GM11168 (cell line): ENCODE data around the gene GTPBP4.

Experiments used
- in situ Hi-C: fragments of 300-500 bp; cut with MboI; formaldehyde crosslinking; loops from one replicate; pipeline ENCODE4 v1.12.0; 2022; ENCODE audit warnings: low sequenced_read_pairs; ENCODE audit not compliant: unreplicated experiment

The GTPBP4 gene

DNA sequence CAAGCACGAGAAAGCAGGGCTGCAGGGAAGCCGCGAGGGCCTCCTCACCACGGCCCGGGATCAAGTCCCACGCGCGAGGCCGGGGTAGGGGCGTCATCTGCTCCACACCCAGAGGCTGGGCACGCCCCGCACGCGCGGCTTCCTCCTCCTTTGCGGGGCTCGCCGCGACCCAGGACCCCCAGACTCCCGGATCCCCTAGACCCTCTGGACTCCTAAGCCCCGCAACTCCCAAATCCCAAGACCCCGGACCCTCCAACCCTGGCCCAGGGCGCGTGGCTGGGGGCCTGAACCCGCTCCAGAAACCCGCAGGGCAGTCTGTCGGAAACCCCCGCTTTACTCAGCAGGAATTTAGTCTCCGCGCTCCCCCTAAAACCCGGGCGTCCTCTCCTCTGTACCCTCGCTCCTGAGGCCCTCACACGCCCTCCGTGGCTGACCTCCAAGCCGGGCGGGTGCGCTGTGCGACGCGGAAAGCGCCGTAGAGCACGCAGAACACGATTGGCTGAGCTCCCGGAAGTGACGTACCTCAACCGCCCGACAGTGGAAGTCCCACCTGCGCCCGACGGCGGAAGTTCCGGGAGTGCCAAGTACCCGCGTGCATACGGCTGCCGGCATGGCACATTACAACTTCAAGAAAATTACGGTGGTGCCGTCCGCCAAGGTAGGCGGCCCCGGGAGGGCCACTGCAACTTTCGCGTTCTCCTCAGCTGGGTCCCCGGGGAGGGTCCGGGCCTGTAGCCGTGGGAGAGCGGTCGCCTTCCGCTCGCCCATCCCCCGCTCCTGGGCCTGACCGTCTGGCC, at the start of gene GTPBP4:
Gene GTPBP4, plus strand, starts transcription at position 565 of the 797 bp plus-strand sequence. Its CDS starts 46 bp downstream, at position 611.
- in situ Hi-C loops = no loop called here

- in situ Hi-C loops = no loop called here
Measured at GRCh38 chr10:938941-939678, 49.1 kb upstream of the GTPBP4 start.

DNA sequence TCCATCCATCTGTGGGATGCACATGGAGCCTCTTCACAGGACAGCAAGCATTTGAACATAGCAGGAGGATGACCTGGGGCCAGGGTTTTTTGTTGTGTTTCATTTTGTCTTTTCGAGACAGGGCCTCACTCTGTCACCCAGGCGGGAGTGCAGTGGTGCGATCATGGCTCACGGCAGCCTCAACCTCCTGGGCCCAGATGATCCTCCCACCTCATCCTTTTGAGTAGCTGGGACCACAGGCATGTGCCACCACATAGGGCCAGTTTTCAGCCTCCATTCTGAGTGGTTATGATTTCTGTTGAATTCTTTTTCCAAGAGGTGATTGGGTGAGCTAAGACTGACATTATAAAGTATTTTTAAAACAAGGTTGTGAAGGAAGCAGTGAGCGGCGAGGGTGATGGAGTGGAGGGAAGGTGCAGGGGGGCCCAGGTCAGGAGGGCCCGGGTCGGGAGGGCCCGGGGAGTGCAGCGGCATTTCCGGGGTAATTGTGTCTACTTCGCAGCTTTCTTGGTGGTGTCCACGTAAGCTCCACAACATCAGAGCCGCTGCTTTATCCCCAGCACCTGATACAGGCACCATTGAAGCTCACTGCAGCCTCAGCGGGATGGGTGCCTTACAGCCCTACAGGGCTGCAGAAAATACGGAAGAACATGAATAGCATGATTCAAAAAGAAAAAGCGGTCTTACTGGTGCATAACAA, 44.8 kb upstream of the GTPBP4 start:
- in situ Hi-C loops = no loop called here

DNA sequence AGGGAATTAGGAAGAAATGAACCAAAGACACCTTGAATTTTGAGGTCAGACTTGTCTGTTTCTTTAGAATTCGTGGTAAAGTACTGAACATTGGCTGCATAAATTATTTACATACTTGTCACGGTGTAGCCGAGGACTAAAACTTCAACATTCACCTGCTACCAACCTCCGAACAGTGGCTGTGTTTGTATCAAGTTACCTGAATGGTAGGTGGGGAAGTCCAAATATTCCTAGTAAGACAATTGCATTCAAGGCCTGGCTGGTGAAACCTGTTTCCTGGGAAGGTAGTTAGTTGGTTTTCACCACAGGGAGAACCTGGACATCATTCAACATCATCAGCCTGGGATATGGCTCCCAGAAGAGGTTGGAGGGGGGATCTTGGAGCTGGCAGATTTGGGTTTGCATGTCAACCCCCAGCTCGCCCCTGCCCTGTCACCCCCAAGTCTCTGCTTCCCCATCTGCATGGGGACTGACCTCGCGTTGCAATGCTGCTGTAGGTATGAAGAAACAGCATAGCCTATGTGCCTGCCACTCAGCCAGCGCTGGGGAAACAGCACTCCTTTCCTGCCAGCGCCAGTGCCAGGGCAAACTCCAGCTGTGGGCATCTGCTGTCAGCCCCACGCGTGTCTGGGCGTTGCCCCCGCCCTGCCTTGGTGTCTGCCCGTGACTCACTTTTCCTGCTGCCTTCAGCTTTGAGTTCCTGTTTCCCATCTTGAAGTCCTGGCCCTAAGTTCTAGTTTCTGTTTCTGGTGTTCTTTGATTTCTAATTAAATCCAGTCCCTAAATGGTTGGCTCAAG, 44.0 kb upstream of the GTPBP4 start:
- in situ Hi-C loops = no loop called here

GRCh38 chr10:945778-946177, 42.5 kb upstream of the GTPBP4 start:
- in situ Hi-C loops = no loop called here

DNA sequence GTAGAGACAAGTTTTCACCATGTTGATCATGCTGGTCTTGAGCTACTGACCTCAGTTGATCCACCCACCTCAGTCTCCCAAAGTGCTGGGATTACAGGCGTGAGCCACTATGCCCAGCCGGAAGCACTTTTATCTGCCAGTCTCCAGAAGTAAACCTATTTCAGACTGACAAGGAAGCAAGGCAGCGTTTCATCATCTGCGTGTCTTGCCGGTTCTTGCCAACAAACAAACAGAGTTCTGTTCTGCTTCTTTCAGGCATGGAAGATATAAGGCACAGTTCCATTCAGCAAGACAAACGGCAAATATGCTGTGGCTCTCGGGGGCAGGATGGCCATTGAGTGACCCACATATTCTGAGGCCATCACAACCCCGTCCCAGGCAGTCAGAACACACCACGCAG, 41.2 kb upstream of the GTPBP4 start:
- in situ Hi-C loops = no loop called here

DNA sequence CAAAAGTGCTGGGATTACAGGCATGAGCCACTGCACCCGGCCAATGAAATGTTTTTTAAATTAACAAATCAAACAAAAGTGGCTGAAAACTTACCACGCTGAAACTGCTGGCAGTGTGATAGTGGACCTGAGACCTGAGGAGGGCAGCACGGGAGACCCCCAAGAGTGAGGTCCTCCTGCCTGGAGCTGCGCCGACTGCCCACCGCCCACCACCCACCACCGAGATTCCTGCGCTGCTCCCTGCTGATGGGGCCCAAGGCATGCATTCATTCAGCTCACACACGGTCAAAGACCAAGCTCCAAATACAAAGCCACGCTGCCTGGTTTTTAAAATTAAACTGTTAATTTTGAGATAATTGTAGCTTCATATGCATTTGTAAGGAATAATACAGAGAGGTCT, 40.4 kb upstream of the GTPBP4 start:
- in situ Hi-C loops = no loop called here

GRCh38 chr10:948347-948746, 39.9 kb upstream of the GTPBP4 start:
- in situ Hi-C loops = no loop called here

DNA sequence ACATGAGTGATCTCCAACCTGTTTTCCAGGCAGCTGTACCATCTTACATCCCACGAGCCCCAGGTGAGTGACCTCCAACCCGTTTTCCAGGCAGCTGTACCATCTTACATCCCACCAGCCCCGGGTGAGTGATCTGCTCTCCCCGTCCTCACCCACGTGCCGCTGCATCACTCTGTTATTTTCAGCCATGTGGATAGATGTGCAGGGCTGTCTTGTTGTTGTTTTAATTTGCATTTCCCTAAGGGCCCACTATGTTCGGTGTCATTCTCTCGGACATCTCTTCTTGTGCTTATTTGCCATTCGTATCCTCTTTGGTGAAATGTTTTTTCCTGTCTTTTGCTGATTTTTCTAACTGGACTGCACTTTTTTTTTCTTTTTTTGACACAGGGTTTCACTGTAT, 38.8 kb upstream of the GTPBP4 start:
- in situ Hi-C loops = no loop called here

DNA sequence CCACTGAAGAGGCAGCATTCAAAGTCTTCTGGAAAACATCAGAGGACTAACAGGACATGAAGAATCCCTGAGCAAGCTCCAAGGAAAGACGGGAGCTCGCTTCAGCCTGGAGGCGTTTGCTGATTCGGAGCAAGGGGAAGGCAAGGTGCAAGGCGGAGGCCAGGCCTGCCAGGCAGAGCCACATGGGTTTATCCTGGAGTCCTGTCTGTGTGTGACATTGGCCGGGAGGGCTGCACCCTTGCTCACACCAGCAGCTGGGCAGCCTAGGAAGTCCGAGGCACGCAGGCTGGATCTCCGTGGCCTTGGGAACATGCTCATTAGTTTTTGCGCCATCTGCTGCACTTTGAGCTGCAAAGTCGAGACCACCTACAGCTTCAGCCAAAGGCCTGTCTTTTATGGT, 34.4 kb upstream of the GTPBP4 start:
- in situ Hi-C loops = no loop called here

DNA sequence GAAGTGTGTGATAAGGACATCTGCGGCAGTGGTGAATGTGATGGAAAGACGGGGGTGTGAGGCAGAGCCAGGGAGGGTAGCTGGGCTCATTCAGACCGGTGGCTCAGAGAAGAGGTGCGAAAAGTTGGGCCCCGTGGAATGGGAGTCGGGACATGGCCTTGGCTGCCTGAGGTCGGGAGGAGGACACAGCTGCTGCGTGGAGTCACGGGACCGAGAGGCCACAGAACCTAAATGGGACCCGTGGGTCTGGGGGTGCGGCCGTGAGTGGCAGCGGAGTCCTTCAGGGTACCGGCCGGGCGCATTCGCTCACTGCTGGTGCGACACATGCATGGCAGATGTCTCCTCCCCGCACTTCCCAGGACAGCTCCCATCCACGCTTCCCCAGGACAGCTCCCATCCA, 33.8 kb upstream of the GTPBP4 start:
- in situ Hi-C loops = no loop called here

DNA sequence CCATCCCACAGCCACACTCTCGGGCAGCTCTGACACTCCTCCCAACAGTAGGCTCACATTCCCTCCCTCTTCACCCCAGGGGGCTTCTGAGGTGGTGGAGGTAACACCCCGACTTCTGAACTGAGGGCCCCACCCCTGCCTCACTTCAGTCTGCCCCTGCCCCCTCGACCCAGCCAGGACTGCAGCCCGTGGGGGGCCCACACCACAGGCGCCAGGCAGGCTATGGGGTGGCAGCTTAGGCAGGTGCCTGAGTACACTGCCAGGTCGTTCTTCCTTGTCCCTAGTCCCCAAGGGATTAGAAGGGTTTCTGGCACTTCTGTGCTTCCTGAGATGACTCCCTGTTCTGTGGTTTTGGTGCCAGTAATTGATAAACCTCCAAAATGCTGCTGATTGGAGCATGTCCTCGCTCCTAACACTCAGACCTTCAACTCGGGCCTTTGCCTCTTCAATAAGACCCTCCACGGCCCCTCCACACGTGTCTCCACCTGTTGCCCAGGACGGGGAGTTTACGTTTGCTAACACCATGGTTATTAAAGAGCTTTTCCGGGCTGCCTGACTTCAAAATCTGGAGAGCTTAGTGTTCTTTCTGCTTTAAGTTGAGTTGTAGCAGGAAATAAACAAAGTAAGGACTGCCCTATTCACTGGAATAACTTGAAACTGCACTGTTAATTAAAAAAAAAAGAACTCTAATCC, 33.0 kb upstream of the GTPBP4 start:
- in situ Hi-C loops = no loop called here

DNA sequence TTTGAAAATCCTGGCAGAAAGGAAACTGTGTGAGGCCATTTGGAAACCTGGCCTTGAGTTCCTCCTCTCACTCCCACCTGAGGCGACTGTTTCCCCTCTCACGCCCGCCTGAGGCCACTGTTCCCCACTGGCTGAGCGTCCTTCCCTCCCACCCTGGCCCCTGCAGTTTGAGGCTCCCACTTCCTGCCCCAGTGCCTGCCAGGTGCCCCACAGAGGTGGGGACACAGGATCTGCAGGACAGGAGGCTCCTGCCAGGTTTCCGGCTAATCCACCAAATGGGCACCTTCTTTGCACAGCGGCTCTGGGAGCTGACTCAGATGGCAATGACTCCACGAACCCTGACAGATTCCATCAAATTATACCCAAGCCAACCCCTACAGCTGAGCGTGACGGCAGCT, 32.4 kb upstream of the GTPBP4 start:
- in situ Hi-C loops = no loop called here

DNA sequence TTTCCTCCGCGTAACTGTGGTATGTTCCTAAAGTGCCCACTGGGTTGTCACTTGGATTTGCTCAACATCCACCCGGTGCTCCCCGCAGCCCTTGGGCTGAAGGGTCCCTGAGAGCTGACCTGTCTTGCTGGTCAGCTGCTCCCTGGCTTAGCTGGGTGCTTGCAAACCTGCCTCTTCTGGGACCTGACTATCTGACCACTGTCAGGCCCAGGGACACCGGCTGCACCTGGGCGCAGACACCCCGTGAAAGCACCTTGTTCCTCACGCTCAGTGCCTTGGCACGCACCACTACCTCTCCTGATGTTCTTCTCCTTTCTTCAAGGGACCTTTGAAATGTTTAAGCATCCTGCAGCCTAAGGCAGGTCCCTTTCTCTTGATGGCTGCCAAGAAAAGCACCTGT, 30.1 kb upstream of the GTPBP4 start:
- in situ Hi-C loops = no loop called here

DNA sequence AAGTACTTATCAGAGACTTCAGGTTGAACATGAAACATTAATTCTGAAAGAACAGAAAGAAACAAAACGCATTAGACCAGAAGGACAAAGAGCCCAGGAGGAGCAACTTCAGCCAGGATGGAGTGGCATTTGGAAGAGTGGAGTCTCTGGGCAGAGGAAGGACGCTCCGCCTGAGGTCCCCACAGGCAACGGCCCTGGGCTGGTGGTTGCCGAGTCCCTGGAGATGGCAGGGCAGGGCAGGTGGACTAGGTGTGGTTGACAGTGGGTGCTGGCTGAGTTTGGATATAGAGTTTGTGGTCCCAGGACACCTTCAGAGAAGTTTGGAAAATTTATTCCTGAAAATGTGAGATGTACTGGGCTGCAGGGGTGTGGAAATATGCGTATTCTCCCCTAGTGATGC, 29.4 kb upstream of the GTPBP4 start:
- in situ Hi-C loops = no loop called here

DNA sequence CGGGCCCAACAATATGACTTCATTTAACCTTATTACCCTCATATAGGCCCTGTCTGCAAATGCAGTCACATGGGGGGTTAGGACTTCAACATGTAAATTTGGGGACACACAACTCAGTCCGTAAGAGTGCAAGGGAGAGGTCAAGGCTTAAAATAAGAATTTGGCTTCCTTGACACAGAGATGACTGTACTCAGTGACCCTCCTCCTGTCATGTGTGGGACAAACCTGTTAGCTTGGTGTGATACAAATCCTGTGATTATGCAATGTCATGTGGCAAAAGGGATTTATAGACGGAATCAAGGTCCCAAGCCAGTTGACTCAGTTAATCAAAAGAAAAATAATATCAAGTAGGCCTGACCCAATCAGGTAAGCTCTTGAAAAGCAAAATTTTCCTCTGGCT, 25.9 kb upstream of the GTPBP4 start:
- in situ Hi-C loops = no loop called here

GRCh38 chr10:963186-963585, 25.0 kb upstream of the GTPBP4 start:
- in situ Hi-C loops = no loop called here

DNA sequence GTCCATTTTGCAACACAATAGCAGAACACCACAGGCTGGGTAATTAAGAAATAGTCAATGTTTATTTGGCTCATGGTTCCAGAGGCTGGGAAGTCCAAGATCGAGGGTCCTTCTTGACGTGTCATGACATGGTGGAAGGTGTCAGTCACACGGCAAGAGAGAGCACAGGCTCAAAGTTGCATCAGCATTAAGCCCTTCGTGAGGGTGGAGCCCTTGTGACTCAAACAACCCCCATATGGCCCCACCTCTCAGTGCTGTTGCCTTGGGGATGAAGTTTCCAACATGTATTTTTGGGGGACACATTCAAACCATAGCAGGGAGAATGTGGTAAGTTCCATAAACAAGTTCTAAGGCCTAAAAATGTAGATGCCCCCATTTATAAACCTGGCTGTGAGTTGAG, 24.6 kb upstream of the GTPBP4 start:
- in situ Hi-C loops = no loop called here

- in situ Hi-C loops = no loop called here
Measured at GRCh38 chr10:964321-964987, 23.8 kb upstream of the GTPBP4 start.
